ENCODE data around the gene MGAT4C.
"Not testable (repeated sequence)": the region's sequence is repeated elsewhere in the genome, so short reads cannot be mapped to it uniquely, and the experiment has no call there.

The MGAT4C gene

GRCh38 chr12:86256163-86256562 is at the start of gene MGAT4C:
TSS of gene MGAT4C (minus strand) at chr12:86256391.
- DNase-seq: no peak

- DNase-seq: not testable (repeated sequence)
These were observed 40.2 kb upstream of the MGAT4C start for GRCh38 chr12:86296396-86296795.

- no peak for DNase-seq
These were observed 37.6 kb upstream of the MGAT4C start for GRCh38 chr12:86293682-86294240.

- no peak for DNase-seq
These were observed 36.3 kb upstream of the MGAT4C start for GRCh38 chr12:86292480-86292879.

- DNase-seq: no peak
These were observed 34.4 kb upstream of the MGAT4C start for GRCh38 chr12:86290615-86291014.

DNA sequence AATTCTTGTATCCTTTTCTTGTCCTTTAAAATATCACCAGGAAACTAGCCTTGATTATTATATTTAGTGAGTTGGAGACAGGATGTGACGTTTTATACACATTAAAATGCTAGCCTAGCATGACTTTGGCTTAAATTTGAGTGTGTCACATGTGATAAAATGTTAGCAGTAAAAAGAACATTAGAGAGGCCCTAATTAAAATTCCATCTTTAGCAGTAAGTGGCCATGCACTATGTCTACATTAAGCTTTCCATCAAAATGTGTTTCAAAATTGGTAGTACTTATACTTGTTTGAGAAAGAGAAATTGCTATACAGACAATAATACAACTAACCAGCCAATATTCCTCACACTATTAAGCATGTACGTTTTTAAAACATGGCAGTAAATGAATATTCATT is 29.9 kb upstream of the MGAT4C start:
- no peak for DNase-seq

DNA sequence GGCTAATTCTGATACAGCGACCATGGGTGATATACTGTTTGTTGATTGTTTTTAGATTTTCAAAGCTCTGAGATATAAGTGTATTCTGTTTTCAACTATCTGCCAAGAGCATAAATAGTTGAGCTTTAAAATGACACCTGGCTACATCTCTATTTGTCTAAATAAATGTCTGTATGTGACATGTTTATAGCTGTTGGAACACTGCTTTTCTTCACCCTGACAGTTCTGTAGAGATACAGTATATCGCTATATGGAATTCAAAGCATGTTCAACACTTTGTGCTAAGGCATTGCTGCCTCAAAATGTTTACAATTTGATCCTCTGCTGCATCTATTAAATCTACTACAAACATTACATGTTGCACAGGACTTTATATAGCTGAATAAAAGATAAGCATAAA is 27.4 kb upstream of the MGAT4C start:
- DNase-seq: no peak

DNA sequence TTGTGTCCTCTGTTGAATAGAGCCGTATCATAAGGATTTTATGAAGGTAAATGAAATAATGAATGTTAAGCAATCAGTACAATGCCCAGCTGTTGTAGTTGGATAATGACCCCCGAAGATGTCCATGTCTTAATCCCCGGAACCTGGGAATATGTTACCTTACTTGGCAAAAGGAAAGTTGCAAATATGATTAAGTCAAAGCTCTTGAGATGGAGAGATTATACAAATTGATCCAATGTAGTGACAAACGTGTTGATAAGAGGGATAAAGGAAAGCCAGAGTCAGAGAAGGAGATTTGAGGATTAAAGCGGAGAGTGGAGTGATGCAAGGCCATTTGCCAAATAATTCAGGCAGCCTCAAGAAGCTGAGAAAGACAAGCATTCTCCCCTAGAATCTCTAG is 19.2 kb upstream of the MGAT4C start:
- DNase-seq: no peak

DNA sequence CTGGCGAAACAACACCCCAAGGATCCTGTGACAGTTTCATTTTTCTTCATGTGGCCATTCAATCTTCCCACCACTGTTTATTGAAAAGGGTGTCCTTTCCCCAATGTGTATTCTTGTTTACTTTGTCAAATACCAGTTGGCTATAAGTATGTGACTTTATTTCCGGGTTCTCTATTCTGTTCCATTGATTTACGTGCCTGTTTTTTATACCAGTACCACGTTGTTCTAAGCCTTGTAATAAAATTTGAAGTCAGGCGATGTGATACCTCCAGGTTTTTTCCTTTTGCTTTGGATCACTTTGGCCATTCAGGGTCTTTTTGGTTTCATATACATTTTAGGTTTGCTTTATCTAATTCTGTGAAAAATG is 9.1 kb upstream of the MGAT4C start:
- DNase-seq: no peak

DNA sequence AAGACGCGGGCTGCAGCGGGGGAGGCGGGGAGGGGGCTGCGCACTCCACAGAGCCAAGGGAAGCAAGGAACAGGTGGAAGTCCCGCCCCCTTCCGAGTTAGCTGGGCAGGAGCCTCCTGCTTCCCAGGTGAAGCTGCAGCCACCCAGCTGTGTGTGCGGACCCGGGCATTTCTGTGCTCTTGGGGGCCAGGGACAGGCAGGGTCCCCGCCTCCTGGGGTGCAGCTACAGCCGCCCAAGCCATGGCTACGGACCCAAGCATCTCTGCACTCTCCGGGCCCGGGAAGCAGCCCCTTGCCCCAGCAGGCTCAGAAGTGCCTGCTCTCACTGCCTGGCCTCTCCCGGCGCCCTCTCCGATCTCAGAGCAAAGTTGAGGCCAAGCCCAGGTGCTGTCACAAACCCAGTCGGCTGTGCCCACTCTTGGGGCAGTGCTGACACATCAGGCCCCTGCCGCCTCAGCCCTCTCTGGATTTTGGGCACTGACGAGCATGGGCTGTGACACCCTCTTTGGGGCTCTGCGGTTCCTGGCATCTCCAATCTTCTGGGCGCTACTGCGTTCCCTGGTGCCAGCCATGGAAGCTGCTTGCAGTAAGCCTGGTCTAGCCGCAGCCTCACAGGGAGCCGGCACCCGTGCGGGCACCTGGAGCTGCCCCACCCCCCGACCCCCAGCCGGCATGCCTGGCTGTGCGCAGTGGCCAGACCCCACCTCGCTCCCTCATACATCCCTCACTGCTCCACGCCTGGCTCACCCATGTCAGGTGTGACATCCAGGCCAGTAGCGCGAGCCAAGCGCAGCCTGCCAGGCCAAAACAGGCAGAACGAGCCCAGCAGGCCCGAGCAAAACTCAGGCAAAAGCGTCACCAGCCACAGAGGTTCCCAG is 8.5 kb upstream of the MGAT4C start:
- DNase-seq: no peak

- no peak for DNase-seq
These were observed 5.4 kb upstream of the MGAT4C start for GRCh38 chr12:86261578-86261977.

GRCh38 chr12:86261142-86261541 is 5.0 kb upstream of the MGAT4C start:
- no peak for DNase-seq

GRCh38 chr12:86260183-86260582 is 4.0 kb upstream of the MGAT4C start:
- DNase-seq: no peak

GRCh38 chr12:86257134-86257533 is 943 bp upstream of the MGAT4C start:
- no peak for DNase-seq

DNA sequence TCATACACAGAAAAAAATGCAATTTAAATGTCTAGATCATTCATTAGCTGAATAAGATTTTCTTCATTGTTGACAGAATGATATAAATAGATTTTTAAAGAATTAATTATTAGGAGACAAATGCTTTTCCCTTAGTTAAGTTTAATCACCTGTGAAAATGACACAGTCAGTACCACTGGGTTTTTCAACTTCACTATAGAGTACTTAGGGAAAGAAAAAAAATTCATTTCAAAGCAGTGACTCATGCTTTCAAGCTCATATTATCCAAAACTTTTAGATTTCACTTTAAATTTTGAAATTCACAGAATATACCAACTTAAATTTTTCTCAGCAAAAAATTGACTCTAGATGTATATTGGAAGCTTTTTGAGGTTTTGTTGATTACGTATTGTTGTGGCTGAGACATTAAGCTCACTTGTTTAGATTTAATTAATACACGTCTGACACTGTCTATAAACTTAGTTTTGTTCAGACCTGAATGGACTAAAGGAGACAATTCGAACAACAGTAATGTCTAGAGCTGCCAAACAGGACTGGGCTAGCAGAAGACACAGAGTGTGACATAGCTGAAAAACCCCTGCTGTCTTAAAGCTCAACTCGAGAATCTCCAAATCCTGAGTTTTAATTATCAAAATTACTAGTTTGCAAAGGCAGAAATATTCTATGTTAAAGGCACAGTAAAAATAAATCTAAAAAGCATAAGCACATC is 1.6 kb downstream of the MGAT4C start:
- no peak for DNase-seq

GRCh38 chr12:86249851-86250250 is 6.3 kb downstream of the MGAT4C start:
- no peak for DNase-seq

DNA sequence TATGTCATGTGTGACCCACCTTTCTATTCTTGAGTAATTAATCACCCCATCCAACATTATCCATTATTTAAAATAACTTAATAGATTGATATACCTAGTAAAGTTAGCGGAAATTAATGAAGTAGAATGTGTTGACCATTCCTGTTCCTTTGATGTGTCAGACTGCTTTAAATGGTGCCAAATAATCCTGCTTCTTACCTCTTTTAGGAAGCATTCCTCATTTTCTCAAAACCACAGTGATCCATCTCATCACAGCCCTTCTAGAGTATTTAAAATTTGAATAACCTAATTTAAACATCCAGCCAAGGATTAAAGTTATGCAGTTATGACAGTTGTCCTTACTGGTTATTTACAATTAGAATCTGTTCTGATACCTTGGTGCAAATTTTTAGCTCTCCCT is 6.9 kb downstream of the MGAT4C start:
- DNase-seq: no peak

DNA sequence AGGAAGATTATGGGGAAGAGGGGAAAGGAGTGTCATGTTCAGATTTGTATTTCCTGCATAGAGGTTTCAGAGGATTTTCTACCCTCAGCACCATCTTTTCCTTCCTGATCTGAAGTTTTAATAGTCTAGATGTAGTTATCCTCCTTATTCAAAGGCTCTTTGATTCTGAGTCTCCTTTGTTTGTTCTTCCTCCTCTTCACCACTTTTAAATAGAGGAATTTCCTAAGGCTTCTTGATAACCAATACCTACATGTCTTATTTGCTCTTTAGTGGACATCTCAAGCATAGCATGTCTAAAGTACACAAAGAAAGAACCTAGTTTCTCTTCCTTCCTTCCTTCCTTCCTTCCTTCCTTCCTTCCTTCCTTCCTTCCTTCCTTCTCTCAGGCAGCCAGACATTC is 8.3 kb downstream of the MGAT4C start:
- DNase-seq: no peak

DNA sequence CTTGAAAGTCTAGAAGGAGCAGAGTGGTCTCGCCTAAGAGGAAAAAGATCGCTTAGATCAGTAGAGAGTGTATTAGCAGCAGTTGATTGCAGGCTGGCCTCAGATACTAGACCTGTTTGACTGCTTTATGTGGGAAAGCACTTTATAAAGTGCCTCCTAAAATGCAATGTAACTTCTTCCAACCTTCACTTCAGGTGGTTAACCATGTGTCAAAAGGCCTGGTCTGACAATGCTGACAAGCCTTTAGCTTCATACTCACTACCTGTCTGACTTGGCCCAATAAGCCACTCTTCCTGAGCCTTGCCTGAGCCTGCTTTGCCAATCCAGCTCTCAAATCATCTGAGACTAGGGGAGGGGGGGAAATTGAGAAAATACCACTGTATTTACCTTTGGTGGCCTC is 14.6 kb downstream of the MGAT4C start:
- DNase-seq: no peak

DNA sequence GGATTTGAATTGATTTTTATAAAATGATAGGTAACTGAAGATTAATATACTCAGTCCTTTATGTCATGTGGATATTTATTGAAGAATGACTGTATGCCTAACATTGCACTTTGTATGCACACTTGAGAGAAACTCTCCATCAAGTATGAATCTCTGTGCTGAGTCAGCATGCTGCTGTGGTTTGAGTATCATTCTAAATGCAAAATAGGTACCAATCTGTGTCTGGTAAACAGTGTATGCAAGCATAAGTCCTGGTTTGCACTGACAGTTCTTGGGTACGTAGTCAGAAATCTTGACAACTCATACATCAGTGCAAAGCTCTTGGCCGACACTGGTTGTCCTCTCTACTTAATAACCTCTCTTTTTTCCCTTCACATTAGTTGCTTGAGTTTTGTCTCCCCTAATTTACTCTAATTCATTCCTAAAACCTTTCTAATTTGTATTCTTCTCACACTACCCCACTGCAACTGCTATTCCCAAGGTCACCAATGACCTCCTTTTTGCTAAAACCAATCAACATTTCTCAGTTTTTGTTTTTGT is 21.8 kb downstream of the MGAT4C start:
- no peak for DNase-seq

DNA sequence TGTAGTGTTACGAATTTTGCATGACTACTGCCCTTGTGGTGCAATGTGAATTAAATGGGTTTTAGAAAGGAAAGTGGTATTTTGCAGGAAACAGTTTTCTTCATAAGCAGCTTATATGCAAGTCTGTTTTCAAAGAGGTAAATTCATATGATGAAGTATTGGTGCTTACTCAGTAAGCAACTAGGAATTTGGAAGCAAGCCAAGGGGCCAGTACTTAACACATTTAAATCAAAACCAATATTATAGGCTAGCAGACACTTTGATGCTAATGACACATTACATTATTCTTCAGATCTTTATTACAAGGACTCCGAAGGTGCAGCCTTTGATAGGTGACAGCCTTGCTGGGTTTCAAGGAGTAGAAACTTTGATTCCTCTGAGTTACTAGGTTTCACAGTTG is 23.1 kb downstream of the MGAT4C start:
- no peak for DNase-seq

DNA sequence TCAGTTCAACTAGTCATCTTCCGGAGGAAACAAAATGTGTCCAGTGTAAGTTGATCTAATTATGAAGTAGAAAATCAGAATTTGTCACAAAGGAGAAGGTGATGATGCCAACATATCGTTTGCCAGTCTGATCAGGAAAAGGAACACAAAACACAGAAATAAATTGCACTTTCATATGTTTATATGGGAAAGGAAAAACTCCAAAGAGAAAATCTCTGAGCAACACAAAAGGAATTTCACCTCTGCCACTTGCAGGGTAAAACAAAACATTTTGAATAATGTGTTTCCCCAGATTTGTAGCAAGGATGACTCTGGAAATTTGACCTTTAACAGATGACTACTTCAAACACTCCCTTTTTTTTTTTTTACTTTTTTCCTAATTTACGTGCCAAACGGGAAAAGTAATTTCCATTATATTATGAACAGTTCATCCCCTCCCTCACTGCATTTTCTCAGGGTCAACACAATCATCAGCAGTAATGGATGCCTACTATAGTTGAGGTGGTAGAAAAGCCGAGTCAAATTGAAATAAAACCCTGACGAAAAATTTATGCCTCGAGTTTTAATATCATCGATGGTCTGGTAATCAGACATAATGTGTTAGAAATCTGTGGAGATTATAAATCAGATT is 25.6 kb downstream of the MGAT4C start:
- DNase-seq: no peak

- DNase-seq: no peak
These were observed 26.4 kb downstream of the MGAT4C start for GRCh38 chr12:86229772-86230171.
